NCI-H1048 (cell line): ENCODE measurements around the gene ZBTB25.
A peak's percentile ranks its signal among the peaks of the same experiment; 100 is the strongest.

Experiments
- DNase-seq: peaks from one replicate; lab custom pipeline; 2025; lab: John Stamatoyannopoulos, UW

The ZBTB25 gene

GRCh38 chr14:64516969-64517368 lies 13.3 kb upstream of the ZBTB25 start:
- no peak for DNase-seq

DNA sequence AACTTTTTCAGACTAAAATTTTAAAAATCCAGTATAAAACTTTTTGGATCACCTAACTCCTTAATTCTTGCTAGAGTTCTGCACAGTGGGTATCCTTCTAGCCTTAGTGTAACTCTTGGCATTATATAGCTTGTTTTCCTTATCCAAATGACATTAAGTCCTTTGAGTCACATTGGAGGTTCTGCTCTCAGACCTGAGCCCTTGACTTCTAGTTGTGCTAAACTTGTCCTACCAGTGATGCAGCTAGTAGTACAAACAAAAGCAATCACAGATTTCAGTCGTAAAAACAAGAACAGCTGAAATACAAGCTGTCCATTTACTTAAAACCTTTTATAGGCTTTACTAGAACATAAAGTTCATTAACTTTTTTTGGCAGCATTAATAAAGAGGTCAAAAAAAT lies 11.4 kb upstream of the ZBTB25 start:
- no peak for DNase-seq

- no peak for DNase-seq
Observed at GRCh38 chr14:64513271-64513670, 9.6 kb upstream of the ZBTB25 start.

GRCh38 chr14:64510825-64511671 lies 7.4 kb upstream of the ZBTB25 start:
- DNase-seq, result peak; percentile 2

DNA sequence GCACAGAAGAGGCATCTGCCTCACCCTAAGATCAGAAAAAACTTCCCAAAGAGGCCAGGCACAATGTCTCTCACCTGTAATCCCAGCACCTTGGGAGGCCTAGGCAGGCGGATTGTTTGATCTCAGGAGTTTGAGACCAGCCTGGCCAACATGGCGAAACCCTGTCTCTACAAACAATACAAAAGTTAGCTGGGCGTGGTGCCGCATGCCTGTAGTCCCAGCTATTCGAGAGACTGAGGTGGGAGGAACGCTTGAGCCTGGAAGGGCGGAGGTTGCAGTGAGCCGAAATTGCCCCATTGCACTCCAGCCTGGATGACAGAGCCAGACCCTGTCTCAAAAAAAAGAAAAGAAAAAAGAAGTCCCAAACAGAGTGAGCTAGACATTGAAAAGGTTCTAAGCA lies 5.4 kb upstream of the ZBTB25 start:
- DNase-seq, result no peak

DNA sequence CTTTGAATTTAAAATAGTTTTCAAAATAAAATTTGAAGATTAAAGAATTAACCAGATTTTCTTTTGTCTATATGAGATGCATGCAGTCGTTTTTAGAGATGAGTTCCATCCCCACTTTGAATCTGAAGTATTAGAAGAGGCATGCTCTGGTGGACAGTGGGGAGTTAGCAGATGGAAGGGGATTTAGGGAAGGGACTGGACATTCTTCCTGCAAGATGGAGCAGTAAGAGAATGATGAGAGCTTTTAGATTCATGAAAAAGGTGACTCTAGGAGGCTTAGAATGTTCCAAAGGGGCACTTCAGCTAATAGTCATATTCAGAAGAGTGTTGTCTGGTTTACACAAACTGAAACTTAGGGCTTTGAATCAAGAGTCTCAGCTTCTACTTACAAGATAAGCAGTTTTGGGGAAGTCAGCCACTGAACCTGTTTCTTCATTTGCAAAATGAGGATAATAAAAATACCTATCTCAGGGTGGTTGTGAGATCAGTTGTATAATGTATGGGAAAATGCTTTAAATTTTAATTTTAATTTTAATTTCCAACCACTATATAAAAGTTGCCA lies 4.7 kb upstream of the ZBTB25 start:
- DNase-seq, result no peak

DNA sequence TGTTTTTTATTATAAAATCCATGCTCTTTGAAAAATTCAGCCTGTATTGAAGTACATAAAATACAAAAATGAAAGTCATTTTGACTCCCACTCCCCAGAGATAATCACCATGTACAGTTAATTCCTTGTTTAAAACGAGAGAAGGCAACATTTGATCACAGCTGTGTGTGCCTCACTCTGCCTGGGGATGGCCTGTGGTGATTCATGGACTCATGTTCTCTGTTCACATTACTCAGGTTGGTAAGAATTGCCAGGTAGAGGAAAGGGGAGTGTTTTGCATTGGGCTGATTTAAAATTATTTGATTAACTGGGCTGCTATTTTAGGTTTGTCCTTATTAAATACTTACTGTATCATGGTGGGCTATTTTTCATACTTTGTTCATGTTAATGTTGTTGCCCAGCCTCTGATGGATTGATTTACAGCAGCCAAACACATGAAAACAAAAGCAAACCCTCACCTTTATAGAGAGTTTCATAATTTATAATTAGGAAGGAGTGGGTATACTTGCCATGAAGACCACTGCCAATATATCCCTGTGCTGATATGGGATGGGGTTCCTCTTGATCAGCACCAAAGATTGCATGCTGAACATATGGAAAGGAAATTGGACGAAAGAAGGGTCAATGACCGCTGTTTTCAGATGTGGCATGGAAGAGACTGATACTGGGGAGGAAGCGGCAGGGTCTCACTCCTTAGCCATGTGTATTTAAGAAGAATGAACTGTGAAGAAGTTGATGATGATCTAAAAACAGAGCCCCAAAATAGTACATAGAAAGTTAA lies 3.9 kb upstream of the ZBTB25 start:
- no peak for DNase-seq

- no peak for DNase-seq
Observed at GRCh38 chr14:64506721-64507120, 3.1 kb upstream of the ZBTB25 start.

DNA sequence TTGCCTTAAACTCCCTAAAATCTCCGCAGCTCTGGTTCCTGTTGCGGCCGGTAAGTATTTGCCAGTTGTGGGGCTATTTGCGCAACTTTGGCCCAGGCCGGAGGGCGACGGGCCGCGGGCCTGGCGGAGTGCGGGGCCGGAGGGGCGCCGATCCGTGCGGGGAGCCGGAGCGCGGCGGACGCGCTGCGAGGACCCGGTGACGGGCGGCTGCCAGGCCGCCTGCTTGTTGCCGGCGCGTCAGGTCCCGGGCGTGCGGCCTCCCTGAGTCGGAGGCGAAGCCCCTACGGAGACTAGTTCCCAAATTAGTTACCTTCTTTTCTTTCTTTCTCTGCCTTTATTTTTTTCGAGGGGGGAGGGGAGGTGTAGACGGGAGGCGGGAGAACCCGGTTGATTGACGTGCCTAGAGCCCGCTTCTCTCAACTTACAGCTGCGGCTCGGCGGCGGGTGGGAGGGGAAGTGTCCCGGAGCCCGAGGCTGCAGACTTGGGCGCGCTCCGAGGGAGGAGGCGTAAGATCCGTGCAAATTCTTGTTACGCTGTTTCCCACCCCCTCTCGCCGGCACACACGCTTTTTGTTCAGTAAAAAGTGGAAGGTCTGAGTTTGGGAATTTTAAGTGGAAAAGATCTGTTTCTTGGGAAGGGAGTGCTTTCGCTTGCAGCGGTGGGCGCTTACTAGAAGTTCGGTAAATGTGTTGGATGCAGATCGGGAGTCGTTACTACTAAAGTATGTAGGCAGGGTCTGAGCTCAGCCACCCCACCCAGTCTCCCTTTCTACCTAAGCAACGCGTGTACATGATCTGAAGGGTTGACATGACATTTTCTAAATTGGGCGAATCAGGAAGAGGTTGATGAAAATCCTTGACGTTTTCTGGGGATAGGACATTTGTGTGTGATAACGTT lies 1.5 kb upstream of the ZBTB25 start:
- DNase-seq, result peak; percentile 78

DNA sequence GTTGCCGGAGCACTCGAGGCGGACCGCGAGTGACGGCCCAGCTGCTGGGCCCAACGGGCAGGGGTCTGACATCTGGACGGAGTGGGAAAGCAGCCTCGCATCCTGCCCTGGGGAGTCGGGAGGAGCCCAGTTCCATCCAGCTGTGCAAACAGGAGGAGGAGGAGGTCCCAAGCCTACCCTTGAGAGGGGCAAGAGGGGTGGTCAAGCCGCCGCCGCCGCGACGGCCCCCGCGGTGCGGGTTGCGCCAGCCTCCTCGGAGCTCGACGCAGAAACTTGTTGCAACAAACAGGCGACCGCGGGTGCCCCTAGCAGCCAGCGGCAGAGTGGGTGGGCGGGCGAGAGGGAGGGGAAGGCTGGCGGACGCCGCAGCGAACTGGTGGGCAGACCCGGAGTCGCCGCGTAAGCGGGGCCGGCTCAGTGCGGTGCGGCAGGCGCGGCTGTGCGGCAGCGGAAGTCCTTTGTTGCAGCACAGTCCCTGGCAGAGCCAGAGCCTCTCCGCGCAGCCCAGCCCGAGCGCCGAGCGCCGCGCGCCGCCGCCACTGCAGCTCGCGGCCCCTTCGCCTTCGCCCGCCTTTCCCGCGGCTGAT lies 765 bp upstream of the ZBTB25 start, which contains the start of gene ZBTB1:
ZBTB1 (plus strand) TSS at position 461 of the 587 bp plus-strand sequence. CDS start 16,735 bp downstream, outside the sequence.
- DNase-seq, result peak; percentile 34

GRCh38 chr14:64502887-64503433 lies 678 bp downstream of the ZBTB25 start:
- no peak for DNase-seq

- DNase-seq, result no peak
Observed at GRCh38 chr14:64502456-64502855, 1.2 kb downstream of the ZBTB25 start.

- DNase-seq, result peak; percentile 54
Observed at GRCh38 chr14:64501411-64502171, 2.0 kb downstream of the ZBTB25 start.

DNA sequence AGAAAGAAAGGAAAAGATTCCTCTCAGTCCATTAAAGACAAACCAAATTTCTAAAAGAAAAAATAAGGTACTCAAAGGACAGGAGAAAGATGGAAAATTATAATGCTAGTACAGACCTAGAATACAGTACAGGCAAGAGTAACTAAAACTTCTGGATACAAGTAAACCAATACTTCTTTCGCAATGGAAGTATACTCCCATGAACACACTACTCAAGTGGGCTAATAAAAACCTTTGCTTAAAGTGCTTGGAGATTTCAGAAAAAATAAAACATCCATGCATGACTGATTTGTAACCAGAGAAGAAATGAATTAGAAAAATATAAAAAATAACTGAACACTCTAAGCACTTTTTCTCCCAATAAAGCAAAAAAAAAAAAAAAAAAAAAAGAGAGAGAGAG lies 3.5 kb downstream of the ZBTB25 start:
- no peak for DNase-seq

DNA sequence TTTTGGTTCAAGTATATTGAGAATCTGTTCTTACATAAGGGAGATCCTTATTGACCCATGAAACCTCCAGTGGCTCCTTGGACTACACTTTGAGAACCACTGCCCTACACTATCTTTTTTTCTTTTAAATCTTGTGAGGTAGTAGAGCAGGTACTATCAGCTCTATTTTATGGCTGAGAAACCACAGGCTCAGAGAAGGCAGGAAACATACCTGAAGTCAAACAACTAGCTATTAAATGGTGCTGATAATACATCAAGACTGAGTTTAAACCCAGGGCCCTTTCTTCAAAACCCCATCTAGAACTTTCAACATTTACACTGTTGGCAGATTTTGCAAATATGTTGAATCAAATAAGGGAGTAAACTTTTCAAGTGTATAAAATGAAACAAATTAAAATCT lies 6.9 kb downstream of the ZBTB25 start:
- no peak for DNase-seq

DNA sequence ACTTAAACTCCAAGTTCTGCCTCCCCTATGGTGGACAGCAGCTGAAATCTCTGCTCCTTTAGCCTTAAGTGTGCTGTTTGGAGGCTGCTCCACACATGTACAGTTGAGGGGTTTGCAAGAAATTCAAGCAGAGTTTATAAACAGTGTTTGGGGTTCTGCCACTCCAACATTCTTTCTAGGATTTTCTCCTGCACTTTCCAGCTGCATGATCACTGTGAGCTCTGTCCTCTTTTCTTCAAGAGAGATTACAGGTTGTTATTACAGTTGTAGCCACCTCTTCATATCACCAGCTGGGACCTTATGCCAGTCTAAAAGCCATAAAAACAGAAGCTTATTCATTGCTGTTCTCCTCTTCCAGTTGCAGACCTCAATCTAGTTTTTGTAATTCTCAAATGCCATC lies 8.4 kb downstream of the ZBTB25 start:
- DNase-seq, result no peak

GRCh38 chr14:64493455-64493854 lies 10.2 kb downstream of the ZBTB25 start:
- DNase-seq, result no peak

- DNase-seq, result no peak
Observed at GRCh38 chr14:64491637-64492036, 12.0 kb downstream of the ZBTB25 start.

GRCh38 chr14:64488590-64489099 lies 15.0 kb downstream of the ZBTB25 start:
- DNase-seq, result no peak

DNA sequence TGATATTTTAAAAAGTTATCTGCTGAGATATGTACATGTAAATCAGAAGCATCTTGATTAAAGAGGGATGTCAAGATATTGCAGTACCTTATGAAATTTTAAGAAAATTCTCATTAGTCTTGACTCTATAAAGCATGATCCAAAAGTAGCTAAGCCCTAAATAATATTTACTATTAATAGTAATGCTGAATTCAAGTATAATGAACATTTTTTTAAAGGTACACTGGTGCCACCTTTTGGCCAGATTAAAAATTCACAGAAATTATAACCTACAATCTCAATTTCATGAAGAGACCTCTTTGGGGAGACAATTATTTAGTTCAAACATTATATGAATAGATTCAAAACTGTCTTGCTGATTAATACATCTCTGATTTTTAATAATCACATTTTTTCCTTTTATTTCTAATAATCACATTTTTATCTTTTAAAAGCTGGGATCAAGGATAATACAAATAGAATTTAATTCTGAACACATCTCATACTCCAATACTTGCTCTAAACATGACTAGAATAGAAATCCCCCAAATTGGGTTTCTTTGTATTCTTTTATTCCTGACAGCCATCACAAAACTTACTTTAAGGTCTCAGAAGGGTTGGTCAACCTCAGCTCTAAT lies 24.9 kb downstream of the ZBTB25 start:
- DNase-seq, result no peak
